Measurements from ENCODE around the gene ERC1.

The ERC1 gene

DNA sequence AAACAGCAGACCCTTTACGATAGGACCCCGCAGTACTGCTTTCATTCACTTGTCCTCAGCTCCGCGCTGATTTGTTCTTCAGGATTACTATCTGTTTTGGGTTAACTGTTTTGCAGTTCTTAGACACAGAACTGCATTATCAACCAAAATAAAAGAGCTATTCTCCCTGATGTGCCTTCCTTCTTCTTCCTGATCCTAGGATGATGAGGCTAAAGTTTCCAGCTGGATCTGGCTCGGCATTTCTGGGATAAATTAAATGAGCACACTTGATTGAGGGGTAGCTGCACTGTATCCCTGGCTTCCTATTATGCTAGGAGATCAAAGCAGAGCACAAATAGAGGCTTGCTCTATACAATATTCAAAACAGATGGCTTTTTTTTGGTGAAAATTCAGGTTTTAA lies 437.6 kb downstream of the ERC1 start:
- 98% methylated on average over 5 of the region's 5 CpGs for WGBS
- H3K4me1 ChIP-seq (ENCODE audit: control insufficient read depth, insufficient read depth, low read depth, low read length), result peaks cover 1% of the 10 kb centered on the region
- no peak overlapping the region for H3K14ac ChIP-seq (ENCODE audit: low read length in 2 of 2)
- H3K9me3 ChIP-seq (ENCODE audit: control insufficient read depth, low read length), result no peaks in the 10 kb centered on the region
- no peak overlapping the region for H3K4me3 ChIP-seq (ENCODE audit: insufficient read depth in 1 of 2, low read depth in 1 of 2, low read length in 2 of 2)
- no peaks in the 10 kb centered on the region for H3K36me3 ChIP-seq (ENCODE audit: control insufficient read depth in 1 of 2, insufficient read depth in 2 of 2, low read depth in 1 of 2, low read length in 2 of 2)
- H3K27ac ChIP-seq (ENCODE audit: low read length, poor library complexity, severe bottlenecking), result no peak overlapping the region
- H2BK120ac ChIP-seq (ENCODE audit: low read depth, low read length), result no peak overlapping the region
- H2BK12ac ChIP-seq (ENCODE audit: low read length in 2 of 2), result no peak overlapping the region
- no peak overlapping the region for H3K4ac ChIP-seq (ENCODE audit: low read depth in 1 of 2, low read length in 2 of 2)
- no peak overlapping the region for H3K9ac ChIP-seq (ENCODE audit: low read length)
- no peak overlapping the region for H2AFZ ChIP-seq (ENCODE audit: low read depth, low read length)
- H4K91ac ChIP-seq (ENCODE audit: low read length), result no peak overlapping the region
- H3K4me2 ChIP-seq (ENCODE audit: low read length, poor library complexity, severe bottlenecking), result no peak overlapping the region
- H2BK5ac ChIP-seq (ENCODE audit: low read depth, low read length, poor library complexity, severe bottlenecking), result no peak overlapping the region
- DNase-seq, result no peak
- no peaks in the 10 kb centered on the region for H3K27me3 ChIP-seq (ENCODE audit: control insufficient read depth in 1 of 2, insufficient read depth in 1 of 2, low read length in 2 of 2)
- H2BK15ac ChIP-seq (ENCODE audit: low read depth, poor library complexity, severe bottlenecking), result no peak overlapping the region
- peaks cover 5% of the 10 kb centered on the region for H3K79me1 ChIP-seq (replicated peaks; ENCODE audit: low read length, poor library complexity, severe bottlenecking)
- no peak overlapping the region for H2AK5ac ChIP-seq (ENCODE audit: low read length, severe bottlenecking)
- no peak overlapping the region for H4K8ac ChIP-seq (ENCODE audit: low read length)
- no peak overlapping the region for H3K18ac ChIP-seq (ENCODE audit: low read depth in 1 of 2, low read length in 2 of 2)
- H3K23ac ChIP-seq (ENCODE audit: low read length in 2 of 2), result no peak overlapping the region

DNA sequence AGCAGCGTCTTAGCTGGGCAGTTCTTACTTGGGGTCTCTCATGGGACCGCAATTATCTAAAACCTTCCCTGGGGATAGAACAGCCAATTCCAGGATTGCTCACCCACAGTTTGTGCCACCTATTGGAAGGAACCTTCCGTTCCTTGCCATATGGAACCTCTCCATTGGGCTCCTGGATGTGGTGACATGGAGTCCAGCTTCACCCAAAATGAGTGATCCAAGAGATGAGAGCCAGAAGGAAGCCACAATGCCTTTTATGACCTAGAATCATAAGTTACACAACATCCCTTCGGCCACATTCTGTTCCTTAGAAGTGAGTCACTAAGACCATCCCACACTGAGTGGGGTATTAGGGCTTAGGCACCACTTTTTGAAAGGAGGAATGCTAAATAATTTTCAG lies 439.0 kb downstream of the ERC1 start:
- H3K27me3 ChIP-seq (ENCODE audit: control insufficient read depth in 1 of 2, insufficient read depth in 1 of 2, low read length in 2 of 2), result no peaks in the 10 kb centered on the region
- no peak overlapping the region for H3K18ac ChIP-seq (ENCODE audit: low read depth in 1 of 2, low read length in 2 of 2)
- H3K36me3 ChIP-seq (ENCODE audit: control insufficient read depth in 1 of 2, insufficient read depth in 2 of 2, low read depth in 1 of 2, low read length in 2 of 2), result no peaks in the 10 kb centered on the region
- H2BK12ac ChIP-seq (ENCODE audit: low read length in 2 of 2), result no peak overlapping the region
- peaks cover 1% of the 10 kb centered on the region for H3K4me1 ChIP-seq (ENCODE audit: control insufficient read depth, insufficient read depth, low read depth, low read length)
- H4K8ac ChIP-seq (ENCODE audit: low read length), result no peak overlapping the region
- H3K4me3 ChIP-seq (ENCODE audit: insufficient read depth in 1 of 2, low read depth in 1 of 2, low read length in 2 of 2), result no peak overlapping the region
- no peak overlapping the region for H2BK5ac ChIP-seq (ENCODE audit: low read depth, low read length, poor library complexity, severe bottlenecking)
- H4K91ac ChIP-seq (ENCODE audit: low read length), result no peak overlapping the region
- H2AK5ac ChIP-seq (ENCODE audit: low read length, severe bottlenecking), result no peak overlapping the region
- no peak overlapping the region for H3K23ac ChIP-seq (ENCODE audit: low read length in 2 of 2)
- no peak overlapping the region for H2BK120ac ChIP-seq (ENCODE audit: low read depth, low read length)
- no peak overlapping the region for H3K4me2 ChIP-seq (ENCODE audit: low read length, poor library complexity, severe bottlenecking)
- H3K9ac ChIP-seq (ENCODE audit: low read length), result no peak overlapping the region
- peak; percentile 71 for DNase-seq
- H3K9me3 ChIP-seq (ENCODE audit: control insufficient read depth, low read length), result no peaks in the 10 kb centered on the region
- no peak overlapping the region for H3K27ac ChIP-seq (ENCODE audit: low read length, poor library complexity, severe bottlenecking)
- H3K79me1 ChIP-seq (replicated peaks; ENCODE audit: low read length, poor library complexity, severe bottlenecking), result peaks cover 5% of the 10 kb centered on the region
- H2AFZ ChIP-seq (ENCODE audit: low read depth, low read length), result no peak overlapping the region
- 78% methylated on average over 3 of the region's 4 CpGs for WGBS
- no peak overlapping the region for H3K14ac ChIP-seq (ENCODE audit: low read length in 2 of 2)
- H3K4ac ChIP-seq (ENCODE audit: low read depth in 1 of 2, low read length in 2 of 2), result no peak overlapping the region
- H2BK15ac ChIP-seq (ENCODE audit: low read depth, poor library complexity, severe bottlenecking), result no peak overlapping the region

DNA sequence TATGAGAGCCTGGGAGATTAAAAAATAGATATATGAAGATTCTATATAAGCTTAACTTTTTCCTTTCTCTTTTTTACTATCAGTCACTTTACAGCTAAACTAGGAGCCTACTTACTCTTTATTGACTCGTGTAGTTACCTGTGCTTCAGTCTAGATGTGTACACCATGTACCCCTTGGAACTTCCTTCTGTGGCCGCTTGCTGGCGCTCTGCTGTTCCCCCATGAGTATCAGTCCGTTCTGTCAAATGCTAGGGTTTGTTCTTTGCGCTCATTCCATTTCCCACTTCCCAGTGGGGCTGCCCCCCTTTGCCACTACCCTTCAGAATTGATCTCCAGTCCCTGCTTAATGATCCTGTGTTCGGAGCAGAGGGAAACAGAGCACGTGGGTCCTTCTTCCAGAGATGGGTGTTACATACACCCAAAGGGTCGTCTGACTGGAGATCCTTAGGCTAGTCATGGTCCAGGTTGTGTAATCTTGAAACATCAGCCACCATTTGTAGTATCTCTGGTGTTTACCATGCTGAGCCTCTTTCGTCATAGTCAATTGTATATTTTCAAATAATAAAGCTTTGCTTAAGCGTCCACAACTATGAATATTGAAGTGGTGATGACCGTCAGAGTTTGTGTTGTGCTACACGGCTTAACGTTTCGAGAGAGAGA lies 443.4 kb downstream of the ERC1 start:
- Histone ChIP-seq H3K36me3 (ENCODE audit: control insufficient read depth in 1 of 2, insufficient read depth in 2 of 2, low read depth in 1 of 2, low read length in 2 of 2) (no peaks in the 10 kb centered on the region), H3K4me1 (ENCODE audit: control insufficient read depth, insufficient read depth, low read depth, low read length) (peaks cover 4% of the 10 kb centered on the region), H3K9ac (ENCODE audit: low read length) (no peak overlapping the region), H2BK5ac (ENCODE audit: low read depth, low read length, poor library complexity, severe bottlenecking) (no peak overlapping the region), H3K27ac (ENCODE audit: low read length, poor library complexity, severe bottlenecking) (no peak overlapping the region), H2AFZ (ENCODE audit: low read depth, low read length) (no peak overlapping the region), H3K27me3 (ENCODE audit: control insufficient read depth in 1 of 2, insufficient read depth in 1 of 2, low read length in 2 of 2) (no peaks in the 10 kb centered on the region), H2AK5ac (ENCODE audit: low read length, severe bottlenecking) (no peak overlapping the region), H3K4ac (ENCODE audit: low read depth in 1 of 2, low read length in 2 of 2) (no peak overlapping the region), H4K91ac (ENCODE audit: low read length) (no peak overlapping the region), H2BK12ac (ENCODE audit: low read length in 2 of 2) (no peak overlapping the region), H3K18ac (ENCODE audit: low read depth in 1 of 2, low read length in 2 of 2) (no peak overlapping the region), H2BK15ac (ENCODE audit: low read depth, poor library complexity, severe bottlenecking) (no peak overlapping the region), H3K23ac (ENCODE audit: low read length in 2 of 2) (no peak overlapping the region), H3K4me3 (ENCODE audit: insufficient read depth in 1 of 2, low read depth in 1 of 2, low read length in 2 of 2) (no peak overlapping the region), H3K9me3 (ENCODE audit: control insufficient read depth, low read length) (no peaks in the 10 kb centered on the region), H3K14ac (ENCODE audit: low read length in 2 of 2) (no peak overlapping the region), H3K4me2 (ENCODE audit: low read length, poor library complexity, severe bottlenecking) (no peak overlapping the region), H4K8ac (ENCODE audit: low read length) (no peak overlapping the region), H3K79me1 (replicated peaks; ENCODE audit: low read length, poor library complexity, severe bottlenecking) (peaks cover 5% of the 10 kb centered on the region), H2BK120ac (ENCODE audit: low read depth, low read length) (no peak overlapping the region)
- WGBS, result 94% methylated on average over 13 of the region's 14 CpGs
- DNase-seq, result no peak

DNA sequence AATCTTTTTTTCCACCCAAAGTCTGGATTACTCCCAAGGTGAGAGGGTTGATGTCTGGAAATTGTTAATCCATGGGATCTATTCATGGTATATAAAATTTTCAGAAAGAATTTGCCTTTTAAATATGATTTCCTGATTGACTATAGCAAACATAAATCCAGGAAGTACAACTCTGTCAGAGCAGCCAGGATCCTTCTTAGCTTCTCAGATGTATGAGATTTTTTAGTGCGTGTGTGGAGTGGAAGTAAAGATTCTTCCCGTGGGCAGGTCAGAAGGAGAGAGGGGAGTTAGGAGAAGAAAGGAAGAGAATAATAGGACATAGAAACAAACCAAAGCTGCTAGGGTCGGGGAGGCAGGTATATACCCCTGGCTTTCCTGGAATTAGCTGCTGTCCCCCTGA lies 444.0 kb downstream of the ERC1 start:
- Histone ChIP-seq H2AFZ (ENCODE audit: low read depth, low read length) (no peak overlapping the region), H3K23ac (ENCODE audit: low read length in 2 of 2) (no peak overlapping the region), H3K4me1 (ENCODE audit: control insufficient read depth, insufficient read depth, low read depth, low read length) (peaks cover 4% of the 10 kb centered on the region), H3K27me3 (ENCODE audit: control insufficient read depth in 1 of 2, insufficient read depth in 1 of 2, low read length in 2 of 2) (no peaks in the 10 kb centered on the region), H3K4me3 (ENCODE audit: insufficient read depth in 1 of 2, low read depth in 1 of 2, low read length in 2 of 2) (no peak overlapping the region), H3K27ac (ENCODE audit: low read length, poor library complexity, severe bottlenecking) (no peak overlapping the region), H3K4me2 (ENCODE audit: low read length, poor library complexity, severe bottlenecking) (no peak overlapping the region), H3K9me3 (ENCODE audit: control insufficient read depth, low read length) (no peaks in the 10 kb centered on the region), H2BK5ac (ENCODE audit: low read depth, low read length, poor library complexity, severe bottlenecking) (no peak overlapping the region), H2BK120ac (ENCODE audit: low read depth, low read length) (no peak overlapping the region), H3K79me1 (replicated peaks; ENCODE audit: low read length, poor library complexity, severe bottlenecking) (peaks cover 5% of the 10 kb centered on the region), H4K8ac (ENCODE audit: low read length) (no peak overlapping the region), H2AK5ac (ENCODE audit: low read length, severe bottlenecking) (no peak overlapping the region), H3K4ac (ENCODE audit: low read depth in 1 of 2, low read length in 2 of 2) (no peak overlapping the region), H3K14ac (ENCODE audit: low read length in 2 of 2) (no peak overlapping the region), H3K18ac (ENCODE audit: low read depth in 1 of 2, low read length in 2 of 2) (no peak overlapping the region), H2BK12ac (ENCODE audit: low read length in 2 of 2) (no peak overlapping the region), H3K36me3 (ENCODE audit: control insufficient read depth in 1 of 2, insufficient read depth in 2 of 2, low read depth in 1 of 2, low read length in 2 of 2) (no peaks in the 10 kb centered on the region), H4K91ac (ENCODE audit: low read length) (no peak overlapping the region), H3K9ac (ENCODE audit: low read length) (no peak overlapping the region), H2BK15ac (ENCODE audit: low read depth, poor library complexity, severe bottlenecking) (no peak overlapping the region)
- DNase-seq, result no peak
- 83% methylated on average over 3 of the region's 3 CpGs for WGBS

Measured in mesenchymal stem cell (in vitro differentiated cells and primary cell).